GM18861 (cell line): ENCODE results near the gene YBX1.
"Not testable (repeated sequence)": the region's sequence is repeated elsewhere in the genome, so short reads cannot be mapped to it uniquely, and the experiment has no call there.

Experiments used
- ATAC-seq: cut with Tn5 transposase; IDR thresholded peaks from one replicate; pipeline ENCODE4 v1.9.1; 2021; ENCODE audit not compliant: unreplicated experiment

Gene YBX1

DNA sequence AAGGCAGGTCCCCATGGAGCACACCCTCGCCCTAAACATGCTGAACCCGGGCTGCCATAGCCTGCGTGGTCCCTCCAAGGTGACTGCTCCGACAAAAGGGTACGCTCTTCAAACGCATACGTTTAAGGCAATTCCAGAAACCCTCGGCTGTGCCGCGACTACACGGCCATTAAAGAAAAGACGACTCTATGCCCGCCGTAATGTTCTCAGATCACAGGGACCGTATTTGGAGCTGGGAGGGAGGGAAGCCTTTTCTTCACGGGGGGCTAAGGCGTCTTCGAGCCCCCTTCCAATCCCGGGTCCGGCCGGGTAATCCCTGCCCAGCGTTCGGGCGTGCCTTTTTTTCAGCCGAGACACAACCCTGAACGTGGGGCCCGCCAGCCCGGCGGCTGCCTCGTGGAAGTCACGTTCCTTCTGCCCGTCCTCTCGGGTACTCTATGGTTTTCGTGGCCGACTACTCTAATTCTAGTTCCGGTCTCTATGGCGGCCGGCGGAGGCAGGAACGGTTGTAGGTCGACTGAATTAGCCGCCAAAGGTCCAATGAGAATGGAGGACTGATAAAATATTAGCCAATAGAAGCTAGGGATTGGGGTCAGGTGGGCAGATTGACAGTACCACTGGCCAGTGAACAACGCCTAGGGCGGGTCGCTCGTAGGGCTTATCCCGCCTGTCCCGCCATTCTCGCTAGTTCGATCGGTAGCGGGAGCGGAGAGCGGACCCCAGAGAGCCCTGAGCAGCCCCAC is at the start of gene YBX1:
Gene YBX1, plus strand, starts transcription at position 678 of the 743 bp plus-strand sequence. CDS start 148 bp downstream, outside the sequence.
- peak; percentile 87 for ATAC-seq

DNA sequence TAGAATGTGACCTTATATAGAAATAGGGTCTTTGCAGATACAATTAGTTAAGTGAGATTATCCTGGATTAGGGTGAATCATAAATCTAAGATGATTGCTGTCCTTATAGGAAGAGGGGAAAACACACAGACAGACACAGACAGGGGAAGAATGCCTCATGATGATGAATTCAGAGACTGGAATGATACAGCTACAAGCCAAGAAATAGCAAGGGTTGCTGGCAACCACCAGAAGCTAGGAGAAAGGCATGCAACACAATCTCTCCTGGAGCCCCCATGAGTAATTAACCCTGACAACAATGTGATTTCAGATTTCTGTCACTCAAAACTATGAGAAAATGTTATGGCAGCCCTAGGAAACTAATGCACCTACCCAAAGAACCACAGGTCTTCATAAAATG is 43.1 kb upstream of the YBX1 start:
- no peak for ATAC-seq

DNA sequence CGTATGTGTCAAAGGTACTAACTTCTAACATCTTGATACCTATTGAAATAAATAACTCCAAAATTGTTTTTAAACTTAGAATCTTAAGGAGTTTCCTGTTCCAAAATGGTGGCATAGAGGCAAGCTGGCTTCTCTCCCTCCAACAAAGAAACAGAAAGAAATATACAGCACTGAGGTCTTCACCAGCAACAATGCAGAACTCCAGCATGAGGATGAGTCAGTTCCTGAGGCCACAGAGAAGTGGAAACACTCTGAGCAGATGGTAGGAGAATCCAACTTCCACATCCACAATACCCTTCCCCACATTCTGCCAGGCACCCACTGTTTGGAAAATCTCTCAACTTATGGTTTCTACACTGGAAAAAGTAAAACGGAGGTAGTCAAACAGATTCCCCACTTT is 36.2 kb upstream of the YBX1 start:
- ATAC-seq, result no peak

DNA sequence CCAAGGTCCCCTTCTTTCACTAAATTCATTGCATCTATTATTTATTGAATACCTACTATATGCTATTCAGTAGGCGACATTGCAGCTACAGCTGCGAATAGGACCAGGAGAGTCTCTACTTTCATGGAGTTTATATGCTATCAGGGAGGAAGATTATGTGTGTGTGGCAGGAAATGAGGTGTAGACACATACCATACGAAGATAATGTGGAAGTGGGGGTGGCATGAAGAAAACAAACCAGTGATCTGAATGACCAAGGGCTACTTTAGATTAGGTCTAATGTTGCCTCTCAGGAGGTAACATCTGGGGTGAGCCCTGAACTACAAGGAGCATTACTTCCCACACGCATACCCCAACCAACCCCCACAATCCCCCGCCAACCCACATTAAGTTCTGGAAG is 25.0 kb upstream of the YBX1 start:
- no peak for ATAC-seq

DNA sequence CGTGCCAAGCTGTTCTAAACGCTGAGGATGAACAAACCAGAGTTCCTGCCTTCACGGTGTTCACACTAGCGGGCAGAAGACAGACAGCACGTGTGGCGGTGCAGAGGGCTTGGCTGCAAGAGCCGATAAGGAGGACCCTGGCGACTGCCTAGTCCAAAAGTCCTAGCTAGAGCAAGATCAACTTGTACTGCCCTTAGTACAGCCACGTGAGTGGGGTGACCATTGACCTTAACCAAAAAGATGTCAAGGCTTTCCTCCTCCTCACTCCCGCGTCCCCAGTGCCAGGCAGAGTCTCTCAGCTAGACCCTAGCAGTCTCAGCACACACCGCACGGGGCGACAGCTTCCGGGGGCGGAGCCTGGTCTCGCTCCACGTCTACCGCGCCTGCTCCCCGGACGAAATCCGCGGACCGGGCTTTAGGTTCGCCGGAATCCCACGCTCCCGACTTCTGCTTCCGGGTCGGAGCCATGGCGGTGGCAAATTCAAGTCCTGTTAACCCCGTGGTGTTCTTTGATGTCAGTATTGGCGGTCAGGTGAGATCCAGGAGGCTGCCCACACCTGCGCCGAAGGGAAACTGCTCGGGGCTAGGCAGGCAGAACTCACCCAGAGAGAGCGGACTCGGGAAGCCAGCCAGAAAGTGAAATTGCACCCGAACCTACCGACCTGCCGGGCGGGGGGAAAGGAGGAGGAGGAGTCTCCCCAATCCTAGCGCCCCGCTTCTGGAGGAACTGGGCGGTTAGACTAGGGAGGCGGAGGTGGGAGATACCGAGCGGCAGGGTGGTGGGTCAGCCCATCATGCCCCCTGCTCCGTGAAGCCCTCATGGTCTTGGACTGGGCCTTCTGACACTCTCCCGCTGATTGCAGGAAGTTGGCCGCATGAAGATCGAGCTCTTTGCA is 24.0 kb upstream of the YBX1 start, which contains the start of gene PPIH:
Gene PPIH, plus strand, starts transcription at position 443 of the 896 bp plus-strand sequence. Its CDS starts 24 bp downstream, at position 467.
- ATAC-seq, result peak; percentile 92

DNA sequence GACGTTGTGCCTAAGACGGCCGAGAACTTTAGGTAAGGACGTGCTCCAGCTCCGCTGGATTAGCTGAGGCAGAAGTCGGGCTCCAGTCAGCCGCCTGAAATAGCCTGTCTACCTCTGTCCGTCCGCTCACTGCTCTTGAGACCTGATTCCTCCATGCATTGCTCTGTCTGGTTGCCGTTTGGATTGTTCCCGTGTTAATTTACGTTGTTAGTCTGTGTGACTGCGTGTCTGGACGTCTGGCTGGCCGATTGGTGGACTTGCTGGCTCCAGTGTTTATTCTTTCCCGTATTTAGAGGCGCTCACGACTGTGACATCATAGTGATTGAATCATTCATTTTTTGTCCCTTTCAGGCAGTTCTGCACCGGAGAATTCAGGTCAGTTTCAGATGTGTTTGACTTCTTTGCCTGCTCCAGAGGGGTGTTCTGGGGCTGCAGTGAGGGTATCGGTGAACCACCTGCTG is 23.3 kb upstream of the YBX1 start:
- no peak for ATAC-seq

DNA sequence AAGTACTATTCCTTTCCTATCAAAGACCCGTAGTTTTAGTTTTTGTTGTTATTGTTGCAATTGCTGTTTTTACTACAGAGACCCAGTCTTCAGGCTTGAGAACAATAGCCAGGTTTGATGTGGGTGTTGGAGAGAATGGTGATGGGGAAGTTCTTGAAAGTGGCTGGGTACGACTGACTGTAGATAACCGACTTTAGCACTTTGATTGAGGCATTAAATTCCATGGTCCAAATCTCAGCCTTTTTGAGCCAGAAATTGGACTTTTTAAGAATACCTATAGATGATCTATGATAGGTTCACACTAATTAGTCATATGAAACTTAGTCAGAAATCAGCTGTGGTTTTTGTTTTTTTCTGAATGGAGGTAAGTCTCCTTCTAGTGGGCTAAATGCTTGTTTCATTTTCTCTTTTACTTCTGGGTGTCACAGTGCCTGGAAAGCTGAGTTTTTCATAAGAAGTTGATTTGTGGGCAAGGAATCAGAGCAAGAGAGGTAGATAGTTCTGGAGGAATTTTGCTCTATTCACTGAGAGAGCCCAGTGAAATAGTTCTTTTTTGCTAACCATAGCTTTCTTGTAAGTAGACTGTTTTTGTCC is 21.2 kb upstream of the YBX1 start:
- ATAC-seq, result no peak

DNA sequence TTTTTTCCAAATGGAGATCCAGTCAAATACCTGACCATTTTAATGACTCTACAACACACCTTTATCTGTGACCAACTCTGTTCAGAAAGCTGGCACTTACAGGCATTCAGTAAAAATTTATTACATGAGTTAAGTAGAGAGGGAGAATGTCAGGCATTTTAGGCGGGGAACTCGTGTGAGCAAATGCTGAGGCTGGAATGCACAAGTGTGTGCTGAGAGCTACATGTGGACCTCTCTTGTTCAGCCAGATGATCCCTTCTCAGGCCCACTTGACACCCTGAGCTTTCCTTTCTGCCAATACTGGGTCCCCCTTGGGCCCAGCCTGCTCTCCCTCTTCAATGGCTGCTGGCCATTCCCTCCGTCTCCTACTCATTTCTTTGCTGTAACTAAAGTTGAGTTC is 12.3 kb upstream of the YBX1 start:
- no peak for ATAC-seq

DNA sequence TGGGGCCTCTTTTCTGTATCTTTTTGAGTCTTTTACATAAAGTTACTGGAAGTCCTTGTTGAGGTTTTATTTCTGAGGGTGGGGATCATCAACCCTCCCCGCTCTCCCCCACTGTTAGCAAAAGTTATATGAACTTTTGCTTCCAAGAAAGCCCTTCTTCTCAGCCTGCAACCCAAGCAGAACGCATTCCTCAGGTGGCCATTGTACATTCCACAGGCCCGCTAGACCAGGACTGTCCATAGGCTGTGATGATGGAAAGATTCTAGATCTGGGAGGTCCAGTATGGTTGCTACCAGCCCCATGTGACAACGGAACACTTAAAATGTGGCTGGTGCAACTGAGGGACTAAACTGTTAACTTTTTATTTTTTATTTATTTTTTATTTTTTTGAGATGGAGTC is 11.8 kb upstream of the YBX1 start:
- ATAC-seq, result no peak

DNA sequence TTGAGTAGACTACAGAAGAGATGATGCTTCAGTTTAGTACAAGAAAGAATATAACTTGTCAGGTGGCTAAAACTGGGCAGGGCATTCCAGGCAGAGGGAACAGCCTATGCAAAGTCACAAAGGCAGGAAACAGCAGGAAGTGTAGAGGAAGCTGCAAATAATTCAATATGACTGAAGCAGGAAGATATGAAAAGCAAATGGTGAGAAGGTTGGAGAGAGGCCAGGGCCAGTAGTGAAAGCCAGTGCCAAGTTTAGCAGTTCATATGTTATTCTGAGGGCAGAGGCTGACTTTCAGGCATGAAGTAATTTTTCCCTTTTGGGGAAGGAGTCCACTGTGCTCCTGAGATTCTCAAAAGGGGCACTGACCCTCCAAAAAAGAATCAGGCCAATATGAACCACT is 8.0 kb upstream of the YBX1 start:
- ATAC-seq, result no peak

DNA sequence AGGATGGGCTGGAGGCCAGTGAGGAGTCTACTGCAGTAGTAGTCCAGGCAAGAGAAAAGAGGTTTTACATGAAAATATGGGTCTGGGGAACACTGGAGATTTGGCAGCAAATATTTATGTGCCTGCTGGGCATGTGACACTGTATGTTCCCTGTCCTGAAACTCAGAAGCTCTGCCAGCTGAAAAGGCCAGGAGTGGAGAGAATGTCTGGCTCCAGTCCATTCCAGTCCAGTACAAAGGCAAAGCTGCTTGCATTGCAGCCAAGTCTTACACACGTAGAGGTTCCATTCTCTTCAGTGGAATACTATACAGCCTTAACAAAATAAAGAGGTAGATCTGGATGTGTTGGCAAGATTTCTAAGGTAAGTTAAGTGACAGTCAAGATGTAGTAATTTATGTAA is 7.5 kb upstream of the YBX1 start:
- no peak for ATAC-seq

DNA sequence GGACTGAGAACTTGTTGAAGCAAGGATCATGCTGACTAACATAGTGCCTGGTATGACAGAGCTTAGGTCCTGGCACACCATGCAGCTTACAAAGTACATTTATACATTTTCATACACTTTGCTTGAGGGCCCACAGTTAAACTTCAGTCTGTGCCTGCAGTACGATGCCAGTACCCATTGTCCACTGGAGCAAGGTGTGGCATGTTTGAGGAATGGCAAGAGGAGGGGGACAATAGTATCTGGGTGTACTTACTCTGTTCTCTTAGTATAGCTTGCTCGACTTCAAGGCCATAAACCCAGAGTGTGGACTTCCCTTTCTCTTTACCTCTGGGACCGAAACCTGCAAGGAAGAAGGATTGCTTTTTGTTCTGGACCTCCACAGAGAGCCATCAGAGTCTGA is 6.8 kb upstream of the YBX1 start:
- no peak for ATAC-seq

DNA sequence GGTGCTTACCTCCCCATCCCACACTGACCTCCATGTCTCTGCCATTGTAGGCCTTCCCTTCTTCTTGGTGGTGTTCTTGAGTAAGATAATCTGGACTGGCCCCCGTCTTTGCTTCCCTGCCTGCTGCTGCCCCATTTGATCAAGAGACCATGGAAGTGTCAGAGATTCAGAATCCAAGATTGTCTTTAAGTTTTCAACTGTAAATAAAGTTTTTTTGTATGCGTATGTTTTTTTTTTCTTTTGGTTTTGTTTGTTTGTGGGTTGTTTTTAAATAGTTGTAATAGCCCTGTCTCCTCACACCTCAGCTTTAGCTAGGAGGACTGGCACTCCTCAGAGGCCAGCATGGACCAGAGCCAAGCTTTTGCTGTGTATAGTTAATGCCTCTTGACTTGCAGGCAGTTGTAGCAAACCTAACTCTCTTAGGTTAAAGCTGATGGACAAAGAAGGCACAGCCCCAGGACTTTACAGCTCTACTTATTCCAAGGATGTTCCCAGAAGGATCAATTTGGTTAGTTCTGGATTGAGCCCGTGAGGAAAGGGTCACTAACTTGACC is 5.6 kb upstream of the YBX1 start:
- no peak for ATAC-seq

DNA sequence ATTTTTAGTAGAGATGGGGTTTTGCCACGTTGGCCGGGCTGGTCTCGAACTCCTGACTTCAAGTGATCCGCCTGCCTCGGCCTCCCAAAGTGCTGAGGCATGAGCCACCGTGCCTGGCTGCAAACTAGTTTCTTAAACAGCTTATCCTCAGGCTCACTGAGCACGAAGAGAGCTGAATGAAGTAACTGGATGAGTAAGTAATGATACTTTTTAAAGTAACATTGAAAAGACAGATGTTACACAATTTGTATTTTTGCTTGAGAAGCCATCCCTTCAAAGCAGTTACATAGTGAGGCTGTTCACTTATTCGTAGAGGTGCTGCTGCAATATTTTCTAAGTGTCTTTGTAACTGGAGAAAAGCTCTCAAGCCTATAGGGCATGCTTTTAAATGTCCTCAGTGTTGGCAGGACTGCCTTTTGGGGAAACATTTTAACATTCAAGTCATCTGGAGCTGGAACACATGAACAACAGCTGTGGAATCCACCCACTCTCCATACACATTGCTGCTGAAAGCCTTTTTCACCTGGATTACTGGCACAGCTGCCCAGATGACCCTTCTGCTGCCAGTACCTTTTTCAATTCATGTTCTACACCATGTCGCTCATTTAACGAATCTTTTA is 2.7 kb upstream of the YBX1 start:
- ATAC-seq, result no peak

DNA sequence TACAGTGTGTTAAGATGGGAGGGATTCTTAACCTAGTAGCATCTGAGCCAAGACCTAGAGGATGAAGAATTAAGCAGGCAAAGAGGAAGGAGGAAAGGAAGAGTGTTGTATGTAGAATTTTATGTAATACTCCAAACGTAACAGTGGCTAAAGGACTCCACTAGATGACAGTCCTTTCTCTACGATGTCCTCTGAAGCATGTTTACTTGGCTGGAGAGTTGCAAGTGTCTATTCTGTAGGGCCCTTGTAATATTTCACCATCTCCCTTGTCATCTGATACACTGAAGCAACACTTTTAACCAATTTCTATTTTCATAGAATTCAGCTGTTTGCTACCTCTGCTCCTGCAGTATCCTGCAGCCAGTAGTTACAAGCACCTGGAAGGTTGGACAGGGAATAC is 2.2 kb upstream of the YBX1 start:
- no peak for ATAC-seq

DNA sequence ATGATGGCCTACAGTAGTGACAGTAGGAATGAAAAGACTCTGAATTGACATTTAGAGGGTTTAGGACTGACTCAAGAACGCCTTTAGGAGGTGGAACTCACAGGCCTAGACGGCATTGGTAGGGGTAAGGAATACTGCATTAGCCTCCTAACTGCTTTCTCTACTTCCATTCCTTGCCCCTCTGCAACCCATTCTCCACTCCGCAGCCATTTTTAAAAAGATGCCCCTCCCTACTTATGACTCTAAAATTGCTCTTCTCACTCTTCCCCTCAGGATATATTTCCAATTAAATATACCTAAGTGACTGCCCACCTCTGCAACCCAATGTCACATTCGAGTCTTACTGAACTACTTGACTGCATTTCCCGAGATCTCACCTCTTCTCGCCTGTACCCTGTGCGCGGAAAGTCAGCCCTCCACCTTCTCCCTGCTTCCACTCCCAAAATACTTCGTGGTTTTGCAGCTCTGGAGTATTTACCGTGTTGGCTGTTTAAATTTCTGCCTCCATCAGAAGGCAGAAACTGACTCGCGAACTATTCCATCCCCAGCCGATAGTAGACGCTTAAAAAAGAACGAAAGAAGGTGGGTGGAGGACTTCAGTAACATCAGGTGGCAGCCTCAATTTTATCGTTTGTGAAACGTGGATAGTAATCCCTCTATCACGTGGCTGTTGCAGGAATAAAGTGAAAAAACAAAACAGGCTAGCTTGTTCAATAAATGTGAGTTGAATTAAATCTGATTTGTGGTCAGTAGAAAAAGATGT is 1.1 kb upstream of the YBX1 start:
- no peak for ATAC-seq

DNA sequence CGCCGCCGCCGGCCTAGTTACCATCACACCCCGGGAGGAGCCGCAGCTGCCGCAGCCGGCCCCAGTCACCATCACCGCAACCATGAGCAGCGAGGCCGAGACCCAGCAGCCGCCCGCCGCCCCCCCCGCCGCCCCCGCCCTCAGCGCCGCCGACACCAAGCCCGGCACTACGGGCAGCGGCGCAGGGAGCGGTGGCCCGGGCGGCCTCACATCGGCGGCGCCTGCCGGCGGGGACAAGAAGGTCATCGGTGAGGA is 193 bp downstream of the YBX1 start:
- ATAC-seq, result not testable (repeated sequence)

DNA sequence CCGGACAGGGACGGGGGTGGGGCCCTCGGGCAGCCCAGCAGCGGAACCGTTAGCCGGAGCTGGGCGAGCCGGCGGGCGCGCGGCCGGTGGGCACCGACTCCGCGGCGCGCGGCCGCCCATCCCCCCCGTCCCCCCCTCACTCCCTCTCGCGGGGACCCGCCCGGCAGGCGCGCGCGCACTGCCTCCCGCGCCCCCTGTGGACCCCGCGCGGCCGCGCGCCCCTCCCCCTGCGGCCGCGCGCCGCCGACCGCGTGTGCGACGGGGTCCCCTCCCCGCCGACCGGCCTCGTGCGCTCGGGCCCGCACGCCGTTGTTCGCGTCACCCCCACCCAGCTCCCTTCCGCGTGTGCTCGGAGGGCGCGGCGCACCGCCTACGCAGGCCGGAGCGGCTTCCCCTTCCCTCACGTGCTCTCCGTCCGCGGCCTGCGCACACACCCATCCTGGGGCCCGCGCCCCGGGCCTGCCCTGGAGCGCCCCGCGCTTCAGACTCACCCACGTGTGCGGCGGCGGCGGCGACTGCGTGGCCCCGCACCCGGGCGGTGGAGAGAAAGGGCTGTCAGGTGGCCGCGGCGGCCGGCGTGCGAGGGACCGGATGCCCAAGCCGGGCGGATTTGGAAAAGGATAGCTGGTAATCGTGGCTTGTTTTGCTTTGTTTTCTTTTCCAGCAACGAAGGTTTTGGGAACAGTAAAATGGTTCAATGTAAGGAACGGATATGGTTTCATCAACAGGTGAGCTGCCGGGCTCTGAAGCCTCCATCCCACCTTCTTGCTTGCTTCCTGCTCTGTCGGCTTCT is 717 bp downstream of the YBX1 start:
- ATAC-seq, result peak; percentile 26

DNA sequence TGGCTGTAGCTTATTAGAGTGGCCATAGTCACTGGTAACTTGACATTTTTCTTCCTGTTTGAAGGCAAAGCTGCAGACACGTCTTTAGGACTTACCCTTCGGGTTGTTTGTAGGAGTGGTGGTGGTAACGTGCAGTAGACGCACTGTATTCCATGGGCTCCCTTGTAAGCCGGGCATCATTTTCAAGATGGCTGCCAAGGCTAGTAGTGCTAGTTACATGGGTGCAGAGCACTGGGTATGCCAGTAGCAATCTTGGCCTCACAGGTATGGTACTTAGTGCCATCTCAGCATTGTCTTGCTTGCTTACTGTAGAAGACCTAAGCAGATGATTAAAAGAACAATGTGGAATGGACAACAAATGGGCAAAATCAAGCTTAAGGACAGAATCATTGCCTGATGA is 1.9 kb downstream of the YBX1 start:
- ATAC-seq, result no peak

DNA sequence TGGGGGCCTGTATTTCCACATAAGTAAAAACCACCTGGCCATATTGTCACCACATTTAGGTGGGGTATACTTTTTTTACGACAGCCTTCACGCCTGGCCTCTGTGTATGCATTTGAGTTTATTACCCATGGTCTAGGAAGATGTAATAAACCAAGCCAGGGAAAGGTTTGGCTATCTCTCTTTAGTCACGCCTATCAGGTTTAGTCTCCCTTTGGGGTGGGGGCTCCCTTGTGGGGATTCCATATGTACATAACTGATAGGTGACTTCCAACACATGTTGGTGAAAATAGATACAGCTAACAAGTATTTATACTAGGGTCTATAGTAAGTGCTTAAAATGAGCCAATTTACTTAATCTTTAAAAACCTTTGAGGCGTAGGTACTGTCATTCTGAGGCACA is 4.2 kb downstream of the YBX1 start:
- ATAC-seq, result no peak
